Stimulated activated CD8-positive, alpha-beta memory T cell treated with anti-CD3 and anti-CD28 coated beads, Interleukin-4, amount 100 ng/mL, for 1 hour (primary cell): Measurements from ENCODE around the gene DIP2C.

Experiments used
- DNase-seq, 2 donors: peaks; one replicate each; pipeline ENCODE4 v3.0.0-alpha.2; 2020; ENCODE audit warnings: low read depth in 2 of 2, low spot score in 1 of 2

DIP2C gene

GRCh38 chr10:580778-581177 is 108.7 kb downstream of the DIP2C start:
- DNase-seq, result no peak

GRCh38 chr10:576130-576465 is 113.4 kb downstream of the DIP2C start:
- DNase-seq, result no peak

GRCh38 chr10:575402-576129 is 113.9 kb downstream of the DIP2C start:
- no peak for DNase-seq

- no peak for DNase-seq
Measured at GRCh38 chr10:572696-573095, 116.8 kb downstream of the DIP2C start.

GRCh38 chr10:571688-572451 is 117.6 kb downstream of the DIP2C start:
- DNase-seq, result no peak

GRCh38 chr10:571166-571565 is 118.3 kb downstream of the DIP2C start:
- DNase-seq, result no peak

GRCh38 chr10:570628-571163 is 118.8 kb downstream of the DIP2C start:
- DNase-seq, result no peak

- no peak for DNase-seq
Measured at GRCh38 chr10:569961-570627, 119.4 kb downstream of the DIP2C start.

GRCh38 chr10:568848-569247 is 120.6 kb downstream of the DIP2C start:
- no peak for DNase-seq

GRCh38 chr10:567869-568268 is 121.6 kb downstream of the DIP2C start:
- no peak for DNase-seq

GRCh38 chr10:566241-566885 is 123.1 kb downstream of the DIP2C start:
- DNase-seq, result no peak

GRCh38 chr10:565676-566075 is 123.8 kb downstream of the DIP2C start:
- no peak for DNase-seq

GRCh38 chr10:565146-565545 is 124.3 kb downstream of the DIP2C start:
- DNase-seq, result no peak

- DNase-seq, result no peak
Measured at GRCh38 chr10:563827-564226, 125.6 kb downstream of the DIP2C start.

GRCh38 chr10:562142-562541 is 127.3 kb downstream of the DIP2C start:
- no peak for DNase-seq

- DNase-seq, result no peak
Measured at GRCh38 chr10:561721-562120, 127.7 kb downstream of the DIP2C start.

- no peak for DNase-seq
Measured at GRCh38 chr10:560314-560992, 129.0 kb downstream of the DIP2C start.

- no peak for DNase-seq
Measured at GRCh38 chr10:559767-560047, 129.8 kb downstream of the DIP2C start.

- DNase-seq, result no peak
Measured at GRCh38 chr10:558891-559766, 130.3 kb downstream of the DIP2C start.

GRCh38 chr10:558364-558763 is 131.1 kb downstream of the DIP2C start:
- no peak for DNase-seq
